D341Med (cell line): ENCODE measurements around the gene MAP1B.
"Not testable (repeated sequence)": the region's sequence is repeated elsewhere in the genome, so short reads cannot be mapped to it uniquely, and the experiment has no call there.

Experiments
- DNase-seq: peaks from one replicate; pipeline ENCODE4 v3.0.0; 2012; ENCODE audit warnings: low spot score

MAP1B gene

DNA sequence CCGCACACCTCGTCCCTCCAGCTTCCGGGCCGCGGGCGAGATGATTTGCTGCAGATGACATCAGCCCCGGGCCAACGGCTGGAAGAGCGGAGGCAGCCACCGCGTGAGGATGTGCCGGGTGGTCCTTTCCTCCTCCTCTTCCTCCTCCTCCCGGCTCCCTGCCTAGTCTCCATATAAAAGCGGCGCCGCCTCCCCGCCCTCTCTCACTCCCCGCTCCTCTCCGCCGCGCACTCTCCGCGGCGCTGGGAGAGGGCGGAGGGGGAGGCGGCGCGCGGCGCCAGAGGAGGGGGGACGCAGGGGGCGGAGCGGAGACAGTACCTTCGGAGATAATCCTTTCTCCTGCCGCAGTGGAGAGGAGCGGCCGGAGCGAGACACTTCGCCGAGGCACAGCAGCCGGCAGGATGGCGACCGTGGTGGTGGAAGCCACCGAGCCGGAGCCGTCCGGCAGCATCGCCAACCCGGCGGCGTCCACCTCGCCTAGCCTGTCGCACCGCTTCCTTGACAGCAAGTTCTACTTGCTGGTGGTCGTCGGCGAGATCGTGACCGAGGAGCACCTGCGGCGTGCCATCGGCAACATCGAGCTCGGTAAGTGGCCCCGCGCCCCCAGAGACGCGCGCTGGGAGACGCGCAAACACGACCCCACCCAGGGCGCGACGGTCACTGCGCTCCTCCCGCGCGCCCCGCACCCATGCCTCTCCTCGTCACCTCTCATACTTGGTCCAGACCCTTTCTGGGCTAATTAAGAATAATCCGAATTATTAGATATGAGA, at the start of gene MAP1B:
Gene MAP1B, plus strand, starts transcription at position 345 of the 770 bp plus-strand sequence. Its CDS starts 57 bp downstream, at position 402.
- peak; percentile 93 for DNase-seq

DNA sequence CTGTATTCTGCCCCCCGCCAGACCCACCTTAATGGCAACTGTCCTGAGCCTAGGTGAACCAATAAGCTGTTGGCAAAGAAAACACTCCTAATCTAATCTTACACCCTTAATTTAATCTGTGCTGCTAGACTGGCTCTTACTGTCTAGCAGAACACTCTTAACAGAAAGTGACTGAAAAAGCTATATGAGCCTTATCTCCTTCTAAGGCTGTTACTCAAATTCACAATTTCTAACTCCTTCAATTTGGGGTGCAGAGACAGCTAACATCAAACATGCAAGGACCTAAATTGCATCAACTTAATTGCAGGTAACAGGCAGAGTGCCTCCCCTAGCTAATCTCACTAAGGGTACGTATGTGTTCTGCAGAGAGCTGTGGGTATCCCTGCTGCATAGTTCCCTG, 49.5 kb upstream of the MAP1B start:
- no peak for DNase-seq

DNA sequence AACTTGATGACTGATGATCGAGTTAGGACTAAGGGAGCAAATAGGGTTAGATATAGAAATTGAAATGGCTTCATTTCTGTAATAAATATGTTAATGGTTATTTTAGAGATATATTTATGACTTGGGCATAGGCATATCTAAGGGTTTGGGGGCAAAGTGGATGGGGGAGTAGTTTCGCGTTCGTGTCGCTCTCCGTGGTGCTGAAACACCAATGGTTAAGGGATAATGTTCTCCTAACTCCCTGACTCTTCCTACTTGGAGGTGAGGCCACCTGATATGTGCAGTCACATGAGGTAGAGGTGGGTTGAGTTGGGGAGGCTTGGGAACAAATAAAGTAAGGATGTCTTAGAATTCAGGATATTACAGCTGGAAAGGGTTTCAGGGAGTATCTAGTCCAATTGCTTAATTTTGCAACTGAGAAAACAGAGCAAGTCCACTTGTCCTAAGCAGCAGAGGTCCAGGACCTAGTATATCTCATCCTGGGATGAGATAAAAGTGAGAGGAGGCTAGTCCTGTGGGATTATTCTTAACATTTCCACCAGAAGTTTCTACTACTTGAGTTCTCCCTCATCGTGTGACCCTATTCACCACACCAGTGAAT, 44.0 kb upstream of the MAP1B start:
- no peak for DNase-seq

DNA sequence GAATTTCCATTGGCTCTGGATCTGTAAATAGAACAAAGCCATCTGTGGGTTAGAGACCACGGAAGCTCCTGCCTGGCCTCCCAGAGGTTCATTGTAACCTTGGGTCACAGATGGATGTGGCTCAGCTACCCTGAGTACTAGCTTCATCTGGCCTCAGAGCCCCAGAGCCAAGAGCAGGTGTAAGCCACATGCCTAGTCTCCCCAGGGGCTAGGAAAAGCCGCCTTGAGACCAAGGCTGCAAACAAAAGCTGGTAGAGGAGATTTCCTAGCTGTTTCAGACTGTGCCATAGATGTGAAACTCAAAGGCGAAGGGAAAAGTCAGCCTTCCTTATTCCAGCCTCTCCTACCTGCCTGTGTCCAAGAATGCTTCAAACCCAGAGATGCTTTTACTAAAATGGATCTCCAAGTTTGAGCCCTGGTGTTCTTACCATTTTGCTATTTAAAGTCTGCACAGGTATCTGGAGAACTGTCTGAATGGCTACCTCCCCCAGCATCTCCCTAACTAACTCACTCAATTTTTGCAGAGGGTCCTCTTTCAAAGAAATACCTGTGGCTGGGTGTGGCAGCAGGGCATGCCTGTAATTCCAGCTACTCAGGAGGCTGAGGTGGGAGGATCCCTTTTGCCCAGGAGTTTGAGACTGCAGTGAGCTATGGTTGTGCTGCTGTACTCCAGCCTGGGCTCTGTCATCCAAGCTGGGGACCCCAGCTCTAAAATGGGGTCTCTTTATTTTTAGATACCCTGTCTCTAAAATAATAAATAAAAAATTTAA, 42.3 kb upstream of the MAP1B start:
- peak; percentile 84 for DNase-seq

DNA sequence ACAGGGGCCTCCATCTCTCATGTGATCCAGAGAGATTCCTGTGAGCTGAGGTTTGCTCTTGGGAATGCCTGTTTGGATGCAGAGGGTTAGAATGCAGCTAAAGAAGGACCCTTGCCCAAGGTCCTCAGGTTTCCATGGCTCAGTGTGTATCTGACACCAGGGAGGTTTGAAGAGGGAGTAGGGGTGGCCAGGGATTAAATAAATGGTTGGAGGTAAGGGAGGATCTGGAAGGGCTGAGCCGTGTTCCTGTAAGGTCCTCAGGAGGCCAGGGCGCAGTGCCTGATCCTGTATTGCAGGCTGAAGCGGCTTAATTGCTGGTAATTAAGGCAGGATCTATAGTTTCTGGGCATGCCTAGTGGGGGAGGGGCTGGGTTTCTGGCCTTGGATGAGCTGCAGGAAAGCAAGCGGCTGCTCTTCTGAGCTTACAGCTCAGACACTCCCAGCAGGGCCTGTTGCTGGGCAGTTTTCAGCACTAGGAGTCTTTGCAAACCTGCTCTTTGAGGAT, 41.5 kb upstream of the MAP1B start:
- DNase-seq, result peak; percentile 89

DNA sequence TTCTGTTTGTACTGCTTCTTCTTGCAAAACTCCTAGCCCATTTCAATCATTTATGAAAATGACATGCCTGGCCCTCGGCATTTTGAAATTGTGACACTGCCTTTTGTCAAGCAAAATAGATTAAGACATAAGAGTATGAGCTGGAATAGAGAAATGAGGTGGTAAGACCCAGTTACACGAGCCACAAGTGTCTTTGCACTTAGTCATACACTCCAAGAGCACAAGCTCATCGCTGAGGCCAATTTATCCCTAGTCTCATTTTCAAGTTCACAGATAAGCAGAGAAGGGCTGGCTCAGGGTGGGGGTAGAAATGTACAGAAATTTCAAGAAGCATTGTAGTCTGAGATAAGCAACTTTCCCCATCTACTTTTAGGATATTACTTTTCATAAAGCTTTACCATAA, 40.6 kb upstream of the MAP1B start:
- no peak for DNase-seq

DNA sequence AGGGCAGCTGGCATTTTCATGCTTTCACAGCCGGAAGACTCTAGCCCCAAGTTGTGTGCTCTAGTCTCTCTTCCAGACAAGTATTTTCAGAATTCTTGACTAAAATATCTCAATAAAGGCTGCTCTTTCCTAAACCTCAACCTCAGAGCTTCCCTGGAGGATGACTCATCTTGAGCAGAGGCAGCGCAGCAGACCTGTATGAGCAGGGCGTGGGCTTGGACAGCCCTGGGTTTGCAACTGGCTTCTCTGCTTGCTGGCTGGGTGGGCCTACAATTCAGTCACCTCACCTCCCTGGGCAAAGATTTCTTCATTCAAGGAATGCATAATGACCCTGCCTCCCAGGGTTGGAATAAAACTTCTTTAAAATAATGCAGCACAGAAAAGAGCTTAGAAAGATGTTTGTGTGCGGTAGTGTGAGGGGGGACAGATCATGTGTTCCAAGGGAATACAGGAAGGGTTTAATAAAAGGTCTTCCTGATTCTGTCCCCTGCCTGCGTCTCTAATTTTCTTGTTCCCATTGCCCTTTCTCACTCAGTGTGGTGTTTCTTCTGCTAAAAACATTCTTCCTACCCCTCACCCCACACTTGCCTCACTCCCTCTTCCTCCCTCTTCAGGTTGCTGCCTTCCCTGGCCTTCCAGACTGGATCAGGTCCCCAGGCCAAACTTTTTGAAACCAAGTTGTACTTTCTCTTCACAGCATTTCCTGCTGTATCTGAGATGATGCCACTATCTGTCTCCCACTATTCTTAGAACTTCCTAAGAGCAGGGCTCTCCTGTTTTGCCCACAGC, 39.4 kb upstream of the MAP1B start:
- no peak for DNase-seq

DNA sequence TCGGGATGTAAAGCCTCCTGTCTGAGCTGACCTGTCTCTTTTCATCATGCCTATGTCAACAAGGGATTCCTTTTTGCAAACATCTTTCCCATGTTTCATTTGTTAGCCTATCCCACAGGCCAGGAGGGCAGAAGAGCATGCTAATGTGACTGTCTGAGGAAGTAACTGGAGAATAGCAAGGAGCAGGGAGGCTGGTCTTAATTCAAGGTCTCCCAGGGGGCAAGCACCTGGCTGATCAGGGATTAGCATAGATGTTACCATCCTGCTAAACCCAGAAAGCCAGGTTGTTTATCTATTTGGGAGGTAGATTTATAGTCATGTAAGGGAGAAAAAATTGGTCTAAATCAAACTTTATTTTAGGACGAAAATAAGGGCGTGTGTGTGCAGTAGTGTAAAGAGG, 36.7 kb upstream of the MAP1B start:
- peak; percentile 30 for DNase-seq

DNA sequence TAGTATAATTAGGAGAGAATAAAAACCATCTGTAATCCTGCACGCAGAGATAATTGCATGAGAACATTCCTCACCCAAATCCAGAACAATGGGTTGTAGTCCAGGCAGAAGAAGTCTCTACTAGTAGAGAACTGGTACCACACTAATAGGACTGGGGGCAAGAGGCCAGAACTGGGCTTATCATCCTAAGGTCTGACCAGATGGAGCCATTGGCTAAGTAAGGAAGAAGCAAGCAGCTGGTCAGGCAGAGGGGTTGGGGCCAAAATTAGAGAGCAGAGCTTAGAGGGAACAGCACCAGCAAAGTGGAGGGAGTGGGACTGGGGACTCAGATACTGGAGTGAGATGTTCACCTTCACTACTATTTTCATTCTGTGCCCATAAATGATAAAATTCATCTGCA, 35.4 kb upstream of the MAP1B start:
- no peak for DNase-seq

DNA sequence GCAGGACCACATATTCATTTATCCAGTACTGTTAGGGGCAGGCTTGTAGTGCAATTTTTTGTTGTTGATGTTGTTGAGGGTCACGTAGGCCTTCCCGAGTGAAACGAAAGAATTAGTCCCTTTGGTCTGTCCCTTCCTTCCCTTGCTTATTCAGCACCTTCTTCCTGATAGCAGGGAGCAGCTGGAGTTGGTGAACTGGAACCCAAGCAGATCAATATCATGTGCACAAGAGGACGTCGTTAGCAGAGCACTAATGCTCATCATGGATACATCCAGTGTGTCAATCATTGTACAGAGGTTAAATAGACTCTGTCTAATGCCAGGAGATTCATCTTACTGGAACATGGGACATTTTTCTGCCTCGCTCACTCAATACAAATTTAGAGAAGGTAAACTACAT, 33.0 kb upstream of the MAP1B start:
- DNase-seq, result no peak

DNA sequence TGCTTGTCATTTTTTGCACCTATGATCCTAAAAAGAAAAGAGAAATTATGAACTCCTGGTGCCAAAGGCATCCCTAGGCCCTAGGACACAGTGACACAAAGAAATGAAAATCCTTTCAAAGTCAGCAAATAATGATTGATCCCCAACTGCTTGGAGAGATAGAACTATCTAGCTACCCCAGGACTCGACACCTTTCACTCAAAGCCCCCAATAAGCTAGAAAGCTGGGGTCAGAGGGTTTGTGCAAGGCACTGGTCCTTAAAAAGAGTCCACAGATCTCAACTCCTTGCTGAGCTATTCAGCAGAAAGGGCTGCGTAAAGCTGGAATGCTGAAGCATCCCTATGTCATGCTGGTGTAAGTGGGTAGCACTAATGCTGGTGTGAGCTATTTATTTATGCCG, 31.8 kb upstream of the MAP1B start:
- no peak for DNase-seq

DNA sequence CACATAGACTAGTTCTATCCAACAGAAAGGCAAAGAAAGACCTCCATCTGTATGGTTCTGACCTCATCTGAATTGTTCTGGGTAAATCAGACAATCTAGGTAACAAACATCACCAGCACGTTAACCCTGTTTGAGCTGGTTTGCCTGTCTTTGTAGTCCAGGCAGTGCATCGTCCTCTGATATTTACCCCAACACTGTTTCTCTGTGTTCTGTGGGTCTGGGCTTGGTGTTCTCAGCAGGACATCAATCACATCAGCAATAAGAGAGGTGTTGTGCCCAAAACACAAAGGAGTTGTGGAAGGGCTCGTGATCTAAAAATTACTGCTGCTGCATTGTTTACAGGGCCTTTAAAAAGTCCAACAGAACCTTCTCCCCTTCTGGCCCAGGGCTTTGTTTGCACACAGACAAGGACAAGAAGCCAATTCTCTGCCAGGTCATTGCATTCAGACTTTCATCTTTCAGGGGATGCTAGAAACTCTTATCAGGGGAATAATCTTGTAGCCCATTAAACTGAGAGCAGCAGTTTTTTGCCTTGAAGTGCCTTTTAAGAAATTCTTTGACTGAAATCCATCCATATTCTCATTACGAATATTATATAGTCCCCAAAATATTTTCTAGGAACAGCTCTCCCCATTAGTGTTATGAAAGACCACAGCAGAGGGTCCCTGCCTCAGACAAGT, 30.5 kb upstream of the MAP1B start:
- DNase-seq, result no peak

DNA sequence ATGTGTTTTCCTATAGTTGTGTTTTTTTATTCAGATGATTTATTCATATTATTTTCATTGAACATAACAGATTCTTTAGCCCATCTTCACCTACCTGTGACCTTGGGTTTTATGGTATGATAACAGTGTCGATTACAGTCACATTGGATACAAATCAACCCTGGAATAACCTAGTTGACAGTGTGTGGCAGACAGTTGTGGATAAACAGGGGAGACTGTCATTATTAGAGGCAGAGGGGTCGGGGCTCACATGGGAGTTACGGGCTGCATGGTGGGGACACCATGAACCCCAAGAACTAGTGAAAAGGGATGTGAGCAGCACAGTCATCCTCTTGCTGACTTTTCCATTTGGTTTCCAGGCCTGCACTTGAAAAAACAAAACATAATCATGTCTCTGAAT, 29.9 kb upstream of the MAP1B start:
- no peak for DNase-seq

DNA sequence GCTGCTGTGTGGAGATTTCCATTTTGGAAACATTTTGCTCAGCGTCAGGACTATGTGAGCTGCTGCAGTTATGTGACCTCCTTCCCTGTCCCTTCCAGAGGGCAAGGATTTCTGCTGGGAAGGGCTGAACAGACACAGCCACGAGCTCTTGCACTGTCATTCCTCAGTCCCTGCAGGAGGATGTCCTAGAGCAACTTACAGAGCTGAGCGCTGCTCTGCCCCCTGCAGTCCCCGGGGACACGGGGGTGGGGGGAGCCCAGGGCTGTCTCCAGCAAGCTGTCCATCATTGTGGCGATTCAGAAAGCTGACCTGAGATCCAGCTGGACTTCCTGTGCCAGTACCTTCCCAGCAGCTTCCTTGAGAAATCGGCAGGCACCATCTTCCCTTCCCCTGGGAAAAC, 28.0 kb upstream of the MAP1B start:
- DNase-seq, result peak; percentile 37

DNA sequence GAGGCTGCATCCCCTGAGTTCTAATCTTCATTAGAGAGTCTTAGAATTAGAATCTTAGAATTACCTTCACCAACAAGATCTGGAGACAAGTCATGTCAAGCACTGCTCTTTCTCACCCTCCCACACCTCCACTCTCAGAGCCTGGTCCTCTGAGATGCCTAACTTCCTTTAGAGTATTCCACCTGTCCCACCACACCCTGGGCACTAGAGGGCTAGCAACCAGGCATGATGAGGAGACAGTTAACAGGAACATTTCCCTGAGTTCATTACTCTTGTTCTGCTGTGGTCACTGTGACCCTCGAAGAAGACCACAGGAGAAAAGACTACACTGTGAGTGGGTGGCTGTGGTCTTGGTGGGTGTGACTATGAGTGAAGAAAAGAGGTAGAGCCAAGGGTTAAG, 25.2 kb upstream of the MAP1B start:
- no peak for DNase-seq

DNA sequence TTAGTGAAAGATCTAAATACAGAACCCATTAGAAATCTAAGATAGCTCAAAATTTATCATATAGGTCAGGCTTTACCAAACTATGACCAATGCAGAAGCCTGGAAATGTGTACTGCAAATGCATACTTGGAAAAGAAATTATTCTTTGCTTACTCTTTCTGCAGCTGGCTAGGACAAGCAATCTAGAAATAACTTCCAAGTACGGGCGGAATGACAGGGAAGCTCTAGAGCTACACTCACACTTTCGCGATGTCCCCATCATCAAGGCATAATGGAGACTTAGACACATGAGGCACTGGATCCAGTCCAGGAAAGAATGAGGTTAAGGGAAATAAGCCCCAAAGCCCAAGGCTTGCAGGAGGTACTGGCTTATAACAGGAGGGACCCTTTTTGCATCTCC, 22.4 kb upstream of the MAP1B start:
- DNase-seq, result no peak

DNA sequence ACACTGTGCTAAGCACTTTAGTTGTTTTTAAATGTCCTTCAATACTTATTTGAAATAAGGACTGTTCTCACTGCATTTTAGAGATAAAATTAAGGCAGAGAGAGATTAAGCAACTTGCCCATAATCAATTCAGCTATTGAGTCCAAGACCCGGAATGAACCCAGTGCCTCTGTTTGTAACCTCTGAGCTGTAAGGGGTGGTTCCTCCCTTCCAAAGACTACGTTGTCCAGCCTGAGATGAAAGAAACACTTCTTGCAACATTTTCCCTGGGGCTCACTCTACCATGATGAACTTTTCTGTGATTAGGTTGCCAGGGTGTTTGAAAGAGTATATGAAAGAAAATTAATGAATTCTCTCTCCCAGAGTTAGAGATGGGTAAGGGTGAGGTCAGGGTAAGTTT, 22.0 kb upstream of the MAP1B start:
- no peak for DNase-seq

DNA sequence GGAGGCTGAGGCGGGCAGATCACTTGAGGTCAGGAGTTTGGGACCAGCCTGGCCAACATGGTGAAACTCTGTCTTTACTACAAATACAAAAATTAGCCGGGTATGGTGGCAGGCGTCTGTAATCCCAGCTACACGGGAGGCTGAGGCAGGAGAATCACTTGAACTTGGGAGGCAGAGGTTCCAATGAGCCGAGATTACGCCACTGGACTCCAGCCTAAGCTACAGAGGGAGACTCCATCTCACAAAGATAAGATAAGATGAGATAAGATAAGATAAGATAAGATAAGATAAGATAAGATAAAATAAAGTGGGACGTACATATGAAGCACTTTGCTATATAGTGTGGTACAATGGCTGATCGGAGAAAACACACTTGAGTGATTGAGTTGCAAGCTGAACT, 17.6 kb upstream of the MAP1B start:
- DNase-seq, result not testable (repeated sequence)

DNA sequence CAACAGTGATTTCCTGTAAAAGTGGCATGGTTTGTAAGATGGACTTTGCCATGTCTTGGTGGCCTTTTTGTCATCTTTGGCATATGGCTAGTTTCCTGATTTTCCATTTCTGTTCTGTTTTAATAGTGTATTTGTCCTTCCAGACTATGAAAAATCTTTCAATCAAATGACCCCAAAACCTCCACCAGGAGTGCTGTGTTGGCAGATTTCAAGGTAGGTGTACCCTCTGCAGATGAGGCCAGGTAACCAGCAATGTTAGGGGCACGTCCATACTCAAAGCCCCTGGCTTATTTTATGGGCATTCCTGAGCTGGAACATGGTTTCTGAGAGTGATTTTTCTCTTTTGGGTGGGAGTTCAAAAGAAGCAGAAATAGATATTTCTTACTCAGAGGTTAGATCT, 15.2 kb upstream of the MAP1B start:
- DNase-seq, result no peak

DNA sequence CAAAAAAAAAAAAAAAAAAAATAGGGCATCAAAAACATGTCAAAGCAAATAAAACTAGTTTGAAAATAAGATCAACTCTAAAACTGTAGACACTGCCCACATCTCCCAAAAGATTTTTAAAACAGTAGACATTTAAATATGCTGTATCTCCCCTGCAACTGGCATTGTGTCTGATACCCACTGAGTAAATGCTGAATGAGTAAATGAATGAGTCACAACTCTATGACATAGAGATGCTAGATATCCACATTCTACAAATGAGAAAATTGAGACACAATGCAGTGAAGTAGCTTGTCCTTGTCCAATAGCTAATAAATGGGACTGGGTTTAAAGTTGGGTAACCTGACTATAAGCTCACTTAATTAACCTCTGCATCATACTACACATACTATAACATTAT, 14.1 kb upstream of the MAP1B start:
- DNase-seq, result no peak

DNA sequence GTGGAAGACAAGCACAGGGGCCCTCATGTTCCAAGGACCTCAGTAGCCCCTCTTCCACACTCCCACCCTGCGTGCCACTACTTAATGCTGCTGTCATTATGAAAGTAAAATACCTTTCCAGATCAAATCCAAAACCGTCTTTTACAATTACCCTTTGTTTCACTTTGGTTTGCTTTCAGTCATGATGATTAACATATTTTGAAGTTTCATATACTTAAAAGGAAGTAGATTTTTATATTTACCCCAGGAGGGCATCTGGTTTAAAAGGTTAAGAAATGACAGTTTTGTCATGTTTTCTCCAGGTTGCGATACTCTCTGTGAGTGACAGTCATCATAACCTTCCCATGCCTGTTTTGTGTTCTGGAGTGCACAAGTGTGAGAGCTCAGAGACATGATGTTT, 13.5 kb upstream of the MAP1B start:
- no peak for DNase-seq
